Heart left ventricle (tissue), 13 donors: ENCODE measurements around the gene PPP1R15A.

Experiments used
- POLR2A ChIP-seq, 2 donors: fragments of 450-650 bp; IDR thresholded peaks; one replicate each; pipeline ENCODE4 v1.6.1; 2017; ENCODE audit warnings: antibody characterized with exemption in 2 of 2, mild to moderate bottlenecking in 2 of 2, moderate library complexity in 2 of 2
- TF ChIP-seq, protein P1 (sequence below), 12 donors: fragments of 200-600 bp; sonication (generic) in 4 of 12; IDR thresholded peaks; one replicate each; pipeline versions ENCODE4 v1.5.0 to v1.8.0; 2018 to 2022; ENCODE audit warnings: antibody characterized with exemption in 12 of 12, mild to moderate bottlenecking in 5 of 12
- donor health status: ischemic (EF 13 %, LVEDD 7.1; RV severe dilation, severe dysfunction).
- donor health status: DM: no; HTN: yes; CAD: no.
- donor health status: DM: no; HTN: no; CAD: no.
- donor health status: ischemic (EF 25% LVEDD 6.9; RV normal size, moderate dysfunction).
- donor health status: ischemic (EF 25% LVEDD 5.7; RV mildly dilated, moderate dysfunction).
- donor health status: ischemic (EF 35%, LVEDD 5.7; RV mildly dilated, moderate dysfunction).
- donor health status: nonischemic (EF 11% LVEDD 7.7; RV severe dilation, severe dysfunction).
- donor health status: DM: yes; HTN: yes; CAD: no.
- donor health status: PGD.
- donor health status: ischemic (EF 29% LVEDD 5.4; RV normal size, mild dysfunction).
- donor health status: nonischemic (EF 23%, LVEDD 6.1; RV moderate dilation, normal function).

DNA sequence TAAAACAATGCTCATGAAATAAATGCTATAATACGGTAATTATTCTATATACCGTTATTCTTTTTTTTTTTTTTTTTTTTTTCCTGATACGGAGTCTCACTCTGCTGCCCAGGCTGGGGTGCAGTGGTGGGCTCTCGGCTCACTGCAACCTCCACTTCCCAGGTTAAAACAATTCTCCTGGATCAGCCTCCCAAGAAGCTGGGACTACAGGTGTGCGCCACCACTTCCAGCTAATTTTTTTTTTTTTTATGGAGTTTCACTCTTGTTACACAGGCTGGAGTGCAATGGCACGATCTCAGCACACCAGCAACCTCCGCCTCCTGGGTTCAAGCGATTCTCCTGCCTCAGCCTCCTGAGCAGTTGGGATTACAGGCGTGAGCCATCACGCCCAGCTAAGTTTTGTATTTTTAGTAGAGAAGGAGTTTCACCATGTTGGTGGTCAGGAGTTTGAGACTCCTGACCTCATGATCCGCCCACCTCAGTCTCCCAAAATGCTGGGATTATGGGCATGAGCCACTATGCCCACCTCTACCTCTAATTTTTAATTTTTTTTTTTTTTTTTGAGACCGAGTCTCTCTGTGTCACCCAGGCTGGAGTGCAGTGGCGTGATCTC lies 6.9 kb downstream of the PPP1R15A start:
- TF ChIP-seq POLR2A (IDR thresholded peaks at IDR 0.05) = no peak
- TF ChIP-seq, protein P1, sequence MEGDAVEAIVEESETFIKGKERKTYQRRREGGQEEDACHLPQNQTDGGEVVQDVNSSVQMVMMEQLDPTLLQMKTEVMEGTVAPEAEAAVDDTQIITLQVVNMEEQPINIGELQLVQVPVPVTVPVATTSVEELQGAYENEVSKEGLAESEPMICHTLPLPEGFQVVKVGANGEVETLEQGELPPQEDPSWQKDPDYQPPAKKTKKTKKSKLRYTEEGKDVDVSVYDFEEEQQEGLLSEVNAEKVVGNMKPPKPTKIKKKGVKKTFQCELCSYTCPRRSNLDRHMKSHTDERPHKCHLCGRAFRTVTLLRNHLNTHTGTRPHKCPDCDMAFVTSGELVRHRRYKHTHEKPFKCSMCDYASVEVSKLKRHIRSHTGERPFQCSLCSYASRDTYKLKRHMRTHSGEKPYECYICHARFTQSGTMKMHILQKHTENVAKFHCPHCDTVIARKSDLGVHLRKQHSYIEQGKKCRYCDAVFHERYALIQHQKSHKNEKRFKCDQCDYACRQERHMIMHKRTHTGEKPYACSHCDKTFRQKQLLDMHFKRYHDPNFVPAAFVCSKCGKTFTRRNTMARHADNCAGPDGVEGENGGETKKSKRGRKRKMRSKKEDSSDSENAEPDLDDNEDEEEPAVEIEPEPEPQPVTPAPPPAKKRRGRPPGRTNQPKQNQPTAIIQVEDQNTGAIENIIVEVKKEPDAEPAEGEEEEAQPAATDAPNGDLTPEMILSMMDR (IDR thresholded peaks at IDR 0.05) = no peak
